Choroid plexus epithelial cell (primary cell): ENCODE data around the gene C12orf42.

Source experiments
- DNase-seq: peaks from one replicate; pipeline ENCODE4 v3.0.0-alpha.2; 2010; ENCODE audit warnings: low read depth
- H3K4me3 ChIP-seq: 2 replicates; pipeline ENCODE4 v1.5.1; 2011; ENCODE audit warnings: low read depth, mild to moderate bottlenecking, control low read depth, low read length, moderate library complexity
- TF ChIP-seq, protein P1 (sequence below): conservative IDR thresholded peaks from 2 replicates; pipeline ENCODE4 v1.5.1; 2011; ENCODE audit warnings: low read depth, mild to moderate bottlenecking, control low read depth, inconsistent platforms, low read length, moderate library complexity

The C12orf42 gene

GRCh38 chr12:103495469-103496456 lies at the start of gene C12orf42:
Gene C12orf42 (minus strand): TSS chr12:103495968. CDS start chr12:103478426, 17,542 bp downstream.
- no peak within 1 kb of the TSS for H3K4me3 ChIP-seq
- DNase-seq: peak; percentile 4
- TF ChIP-seq, protein P1, sequence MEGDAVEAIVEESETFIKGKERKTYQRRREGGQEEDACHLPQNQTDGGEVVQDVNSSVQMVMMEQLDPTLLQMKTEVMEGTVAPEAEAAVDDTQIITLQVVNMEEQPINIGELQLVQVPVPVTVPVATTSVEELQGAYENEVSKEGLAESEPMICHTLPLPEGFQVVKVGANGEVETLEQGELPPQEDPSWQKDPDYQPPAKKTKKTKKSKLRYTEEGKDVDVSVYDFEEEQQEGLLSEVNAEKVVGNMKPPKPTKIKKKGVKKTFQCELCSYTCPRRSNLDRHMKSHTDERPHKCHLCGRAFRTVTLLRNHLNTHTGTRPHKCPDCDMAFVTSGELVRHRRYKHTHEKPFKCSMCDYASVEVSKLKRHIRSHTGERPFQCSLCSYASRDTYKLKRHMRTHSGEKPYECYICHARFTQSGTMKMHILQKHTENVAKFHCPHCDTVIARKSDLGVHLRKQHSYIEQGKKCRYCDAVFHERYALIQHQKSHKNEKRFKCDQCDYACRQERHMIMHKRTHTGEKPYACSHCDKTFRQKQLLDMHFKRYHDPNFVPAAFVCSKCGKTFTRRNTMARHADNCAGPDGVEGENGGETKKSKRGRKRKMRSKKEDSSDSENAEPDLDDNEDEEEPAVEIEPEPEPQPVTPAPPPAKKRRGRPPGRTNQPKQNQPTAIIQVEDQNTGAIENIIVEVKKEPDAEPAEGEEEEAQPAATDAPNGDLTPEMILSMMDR: peak; percentile 44

DNA sequence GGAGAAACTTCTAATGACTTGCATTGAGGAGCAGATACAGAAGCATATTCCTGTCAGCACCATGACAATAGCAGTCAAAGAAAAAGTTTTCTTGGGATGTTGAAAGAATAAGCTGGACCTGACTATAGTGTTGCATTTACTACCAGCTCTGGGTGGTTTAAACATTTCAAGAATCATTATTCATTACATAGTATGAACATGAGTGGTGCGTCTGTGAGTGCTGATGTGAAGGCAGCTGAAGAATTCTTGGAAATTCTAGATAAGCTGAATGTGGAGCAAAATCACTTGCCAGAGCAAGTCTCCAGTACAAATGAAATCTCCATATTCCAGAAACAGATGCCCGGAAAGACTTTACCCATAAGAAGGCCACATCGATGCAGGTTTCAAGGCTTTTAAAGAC lies 46.3 kb upstream of the C12orf42 start:
- TF ChIP-seq, protein P1: no peak
- no peak overlapping the region for H3K4me3 ChIP-seq
- DNase-seq: no peak

DNA sequence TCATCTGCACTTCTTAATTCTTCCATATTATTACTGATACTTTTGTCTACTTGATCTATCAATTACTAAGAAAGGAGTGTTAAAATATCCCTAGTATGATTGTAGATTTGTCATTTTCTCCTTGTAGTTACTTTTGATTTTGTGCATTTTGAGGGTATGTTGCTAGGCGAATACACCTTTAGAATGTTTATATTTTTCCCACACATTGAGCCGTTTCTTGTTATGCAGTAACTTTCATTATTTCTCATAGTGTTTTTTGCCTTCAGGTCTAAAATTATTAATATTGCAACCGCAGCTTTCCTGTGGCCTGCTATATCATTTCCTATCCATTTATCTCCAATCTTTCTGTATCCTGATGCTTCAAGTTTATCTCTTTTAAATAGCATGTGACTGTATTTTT lies 44.6 kb upstream of the C12orf42 start:
- no peak for DNase-seq
- H3K4me3 ChIP-seq: no peak overlapping the region
- TF ChIP-seq, protein P1: no peak

- H3K4me3 ChIP-seq: no peak overlapping the region
- DNase-seq: no peak
These were observed 42.6 kb upstream of the C12orf42 start for GRCh38 chr12:103538397-103538796.

GRCh38 chr12:103530307-103531066 lies 34.7 kb upstream of the C12orf42 start:
- H3K4me3 ChIP-seq: no peak overlapping the region
- DNase-seq: no peak
- TF ChIP-seq, protein P1: no peak

More at GRCh38 chr12:103538397-103538796, 42.6 kb upstream of the C12orf42 start:
- TF ChIP-seq, protein P1: no peak

- TF ChIP-seq, protein P1: no peak
- no peak overlapping the region for H3K4me3 ChIP-seq
- DNase-seq: no peak
These were observed 33.5 kb upstream of the C12orf42 start for GRCh38 chr12:103529306-103529705.
